Mesenchymal stem cell (in vitro differentiated cells and primary cell): Measurements from ENCODE around the gene TNFAIP8.

Experiments used
- DNase-seq: peaks from one replicate; pipeline ENCODE4 v3.0.0-alpha.2; 2013
- H2AFZ ChIP-seq: one replicate; pipeline ENCODE4 v1.6.1; 2013; ENCODE audit warnings: low read depth, mild to moderate bottlenecking, control low read depth, inconsistent platforms, low read length, moderate library complexity
- H2AK5ac ChIP-seq: 2 replicates; pipeline ENCODE4 v1.6.1; 2013; ENCODE audit warnings: low read length, moderate library complexity, mild to moderate bottlenecking, inconsistent platforms; ENCODE audit not compliant: severe bottlenecking
- H2BK120ac ChIP-seq: one replicate; pipeline ENCODE4 v1.6.1; 2013; ENCODE audit warnings: low read depth, mild to moderate bottlenecking, inconsistent platforms, low read length, moderate library complexity
- H2BK12ac ChIP-seq, 2 experiments: one replicate each; pipeline ENCODE4 v1.6.1; 2013; ENCODE audit warnings: inconsistent platforms in 2 of 2, low read length in 2 of 2, mild to moderate bottlenecking in 2 of 2, moderate library complexity in 2 of 2, control low read depth in 1 of 2
- H2BK15ac ChIP-seq: one replicate; pipeline ENCODE4 v1.6.1; 2013; ENCODE audit warnings: mild to moderate bottlenecking, low read depth, inconsistent platforms; ENCODE audit not compliant: poor library complexity, severe bottlenecking
- H2BK5ac ChIP-seq: 2 replicates; pipeline ENCODE4 v1.6.1; 2013; ENCODE audit warnings: low read depth, mild to moderate bottlenecking, low read length, control low read depth, inconsistent platforms; ENCODE audit not compliant: poor library complexity, severe bottlenecking
- H3K14ac ChIP-seq, 2 experiments: one replicate each; pipeline ENCODE4 v1.6.1; 2013; ENCODE audit warnings: inconsistent platforms in 2 of 2, low read length in 2 of 2, control low read depth in 1 of 2, mild to moderate bottlenecking in 1 of 2, moderate library complexity in 1 of 2
- H3K18ac ChIP-seq, 2 experiments: one replicate each; pipeline ENCODE4 v1.6.1; 2013; ENCODE audit warnings: inconsistent platforms in 2 of 2, low read length in 2 of 2, control low read depth in 1 of 2, low read depth in 1 of 2, mild to moderate bottlenecking in 1 of 2
- H3K23ac ChIP-seq, 2 experiments: one replicate each; pipeline ENCODE4 v1.6.1; 2013; ENCODE audit warnings: inconsistent platforms in 2 of 2, low read length in 2 of 2, mild to moderate bottlenecking in 2 of 2, moderate library complexity in 2 of 2, control low read depth in 1 of 2
- H3K27ac ChIP-seq: 2 replicates; pipeline ENCODE4 v1.5.1; 2013; ENCODE audit warnings: mild to moderate bottlenecking, moderate library complexity, low read length, control low read depth, inconsistent platforms; ENCODE audit not compliant: poor library complexity, severe bottlenecking
- H3K27me3 ChIP-seq, 2 experiments: 2 replicates each; pipeline versions ENCODE4 v1.6.1 to v1.7.0; 2013; ENCODE audit warnings: low read length in 2 of 2, mild to moderate bottlenecking in 2 of 2, moderate library complexity in 2 of 2, control low read depth in 1 of 2, inconsistent platforms in 1 of 2; ENCODE audit not compliant: control insufficient read depth in 1 of 2, insufficient read depth in 1 of 2
- H3K36me3 ChIP-seq, 2 experiments: 2 replicates each; pipeline versions ENCODE4 v1.6.1 to v1.7.0; 2013; ENCODE audit warnings: low read length in 2 of 2, control low read depth in 1 of 2, inconsistent platforms in 1 of 2, low read depth in 1 of 2, mild to moderate bottlenecking in 1 of 2; ENCODE audit not compliant: insufficient read depth in 2 of 2, control insufficient read depth in 1 of 2
- H3K4ac ChIP-seq, 2 experiments: one replicate each; pipeline ENCODE4 v1.6.1; 2013; ENCODE audit warnings: inconsistent platforms in 2 of 2, low read length in 2 of 2, mild to moderate bottlenecking in 2 of 2, moderate library complexity in 2 of 2, control low read depth in 1 of 2, low read depth in 1 of 2
- H3K4me1 ChIP-seq: 2 replicates; pipeline ENCODE4 v1.6.1; 2013; ENCODE audit warnings: low read depth, low read length, control low read depth; ENCODE audit not compliant: control insufficient read depth, insufficient read depth
- H3K4me2 ChIP-seq: 2 replicates; pipeline ENCODE4 v1.6.1; 2013; ENCODE audit warnings: low read length, mild to moderate bottlenecking, inconsistent platforms; ENCODE audit not compliant: poor library complexity, severe bottlenecking
- H3K4me3 ChIP-seq, 2 experiments: 2 replicates each; pipeline versions ENCODE4 v1.5.1 to v1.7.0; 2013; ENCODE audit warnings: low read length in 2 of 2, mild to moderate bottlenecking in 2 of 2, control low read depth in 1 of 2, low read depth in 1 of 2; ENCODE audit not compliant: insufficient read depth in 1 of 2
- H3K79me1 ChIP-seq: replicated peaks from 2 replicates; pipeline ENCODE4 v1.6.1; 2013; ENCODE audit warnings: mild to moderate bottlenecking, control low read depth, low read length, inconsistent platforms; ENCODE audit not compliant: poor library complexity, severe bottlenecking
- H3K9ac ChIP-seq: 2 replicates; pipeline ENCODE4 v1.7.0; 2013; ENCODE audit warnings: mild to moderate bottlenecking, low read length, moderate library complexity
- H3K9me3 ChIP-seq: 2 replicates; pipeline ENCODE4 v1.7.0; 2013; ENCODE audit warnings: mild to moderate bottlenecking, low read length; ENCODE audit not compliant: control insufficient read depth
- H4K8ac ChIP-seq: one replicate; pipeline ENCODE4 v1.6.1; 2013; ENCODE audit warnings: inconsistent platforms, mild to moderate bottlenecking, low read length, moderate library complexity
- H4K91ac ChIP-seq: one replicate; pipeline ENCODE4 v1.6.1; 2013; ENCODE audit warnings: mild to moderate bottlenecking, low read length, inconsistent platforms
- WGBS: methylation state at CpG from one replicate; pipeline ENCODE4 v1.1.7; 2013; ENCODE audit warnings: mixed read lengths; 5-methylcytosine and 5-hydroxymethylcytosine counted together

The TNFAIP8 gene

GRCh38 chr5:119379942-119380547 lies 24.2 kb downstream of the TNFAIP8 start:
- Histone ChIP-seq H3K4me3 (no peak overlapping the region), H2BK5ac (no peak overlapping the region), H2BK15ac (no peak overlapping the region), H2AFZ (no peak overlapping the region), H3K4ac (no peak overlapping the region), H3K36me3 (no peaks in the 10 kb centered on the region), H3K9ac (no peak overlapping the region), H3K9me3 (no peaks in the 10 kb centered on the region), H3K27me3 (no peaks in the 10 kb centered on the region), H3K18ac (no peak overlapping the region), H4K8ac (no peak overlapping the region), H3K4me2 (no peak overlapping the region), H2BK12ac (no peak overlapping the region), H3K27ac (no peak overlapping the region), H3K4me1 (peaks cover 4% of the 10 kb centered on the region), H3K23ac (no peak overlapping the region), H2AK5ac (no peak overlapping the region), H3K14ac (no peak overlapping the region), H3K79me1 (peaks cover 11% of the 10 kb centered on the region), H4K91ac (no peak overlapping the region), H2BK120ac (peak overlapping the region; percentile 49)
- 100% methylated on average over 1 of the region's 2 CpGs for WGBS
- no peak for DNase-seq

DNA sequence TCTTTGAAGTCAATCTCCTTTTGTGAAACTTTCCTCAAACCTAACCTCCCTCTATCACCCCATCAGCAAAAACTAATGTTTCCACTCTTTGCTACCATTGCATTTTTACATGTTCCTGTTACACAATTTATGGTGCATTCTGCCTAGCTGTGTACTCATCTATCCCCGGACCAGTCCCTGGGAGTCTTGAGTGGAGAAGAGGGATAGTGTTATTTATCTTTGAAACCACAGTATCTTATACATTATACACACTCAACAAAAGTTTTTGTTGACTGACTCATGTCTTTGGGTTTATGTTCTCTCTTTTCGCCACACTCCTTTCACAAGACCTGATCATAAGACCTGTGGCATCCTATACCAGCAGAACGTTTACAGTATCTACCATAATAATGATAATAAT lies 26.4 kb downstream of the TNFAIP8 start:
- no peak overlapping the region for H3K9ac ChIP-seq
- no peak overlapping the region for H2BK15ac ChIP-seq
- H3K4me1 ChIP-seq = peaks cover 7% of the 10 kb centered on the region
- H4K91ac ChIP-seq = no peak overlapping the region
- no peak overlapping the region for H4K8ac ChIP-seq
- no peak overlapping the region for H3K14ac ChIP-seq
- H2AFZ ChIP-seq = no peak overlapping the region
- H3K18ac ChIP-seq = no peak overlapping the region
- no peaks in the 10 kb centered on the region for H3K9me3 ChIP-seq
- H3K36me3 ChIP-seq = no peaks in the 10 kb centered on the region
- no peak overlapping the region for H3K27ac ChIP-seq
- H3K27me3 ChIP-seq = no peaks in the 10 kb centered on the region
- H3K4ac ChIP-seq = no peak overlapping the region
- no peak overlapping the region for H2BK5ac ChIP-seq
- H3K23ac ChIP-seq = no peak overlapping the region
- H3K79me1 ChIP-seq = peaks cover 10% of the 10 kb centered on the region
- DNase-seq = peak; percentile 96
- H2BK12ac ChIP-seq = no peak overlapping the region
- no peak overlapping the region for H3K4me2 ChIP-seq
- no peak overlapping the region for H3K4me3 ChIP-seq
- no peak overlapping the region for H2AK5ac ChIP-seq
- no peak overlapping the region for H2BK120ac ChIP-seq
- WGBS = 33% methylated on average over 1 of the region's 3 CpGs

GRCh38 chr5:119383008-119383407 lies 27.2 kb downstream of the TNFAIP8 start:
- Histone ChIP-seq H3K4me3 (no peak overlapping the region), H2BK120ac (no peak overlapping the region)

GRCh38 chr5:119385136-119385535 lies 29.3 kb downstream of the TNFAIP8 start:
- Histone ChIP-seq H4K91ac (no peak overlapping the region), H3K36me3 (no peaks in the 10 kb centered on the region)

More at GRCh38 chr5:119383008-119383407, 27.2 kb downstream of the TNFAIP8 start:
- WGBS = no CpG with 5 or more reads among the region's 1 CpG
- DNase-seq = no peak
- Histone ChIP-seq H3K9ac (no peak overlapping the region), H3K4ac (no peak overlapping the region), H4K8ac (no peak overlapping the region), H3K36me3 (no peaks in the 10 kb centered on the region), H3K14ac (no peak overlapping the region), H2AFZ (no peak overlapping the region), H3K23ac (no peak overlapping the region), H3K27ac (no peak overlapping the region), H2BK12ac (no peak overlapping the region), H3K9me3 (no peaks in the 10 kb centered on the region), H4K91ac (no peak overlapping the region), H3K4me1 (peaks cover 7% of the 10 kb centered on the region), H3K27me3 (no peaks in the 10 kb centered on the region), H2BK15ac (no peak overlapping the region), H3K4me2 (no peak overlapping the region), H3K18ac (no peak overlapping the region), H2AK5ac (no peak overlapping the region), H3K79me1 (peaks cover 9% of the 10 kb centered on the region), H2BK5ac (no peak overlapping the region)

More at GRCh38 chr5:119385136-119385535, 29.3 kb downstream of the TNFAIP8 start:
- Histone ChIP-seq H3K18ac (no peak overlapping the region), H3K9ac (no peak overlapping the region), H3K14ac (no peak overlapping the region), H3K4me2 (no peak overlapping the region), H2BK15ac (no peak overlapping the region), H3K79me1 (peaks cover 8% of the 10 kb centered on the region), H2AFZ (no peak overlapping the region), H3K4me1 (peaks cover 5% of the 10 kb centered on the region), H3K9me3 (no peaks in the 10 kb centered on the region), H4K8ac (no peak overlapping the region), H3K23ac (no peak overlapping the region), H2AK5ac (peak overlapping the region; percentile 62), H3K27me3 (no peaks in the 10 kb centered on the region), H3K4me3 (no peak overlapping the region), H2BK12ac (peak overlapping the region in 1 of 2 experiments; percentile 72), H3K27ac (no peak overlapping the region), H2BK120ac (no peak overlapping the region), H2BK5ac (no peak overlapping the region), H3K4ac (no peak overlapping the region)
- no peak for DNase-seq
- 74% methylated on average over 3 of the region's 3 CpGs for WGBS
